Epidermal melanocyte (primary cell): ENCODE results near the gene PAM.
"Not testable (repeated sequence)": the region's sequence is repeated elsewhere in the genome, so short reads cannot be mapped to it uniquely, and the experiment has no call there.

Experiments
- DNase-seq: peaks from one replicate; pipeline ENCODE4 v3.0.0; 2011; ENCODE audit warnings: low spot score; ENCODE audit not compliant: insufficient read length

PAM gene

DNA sequence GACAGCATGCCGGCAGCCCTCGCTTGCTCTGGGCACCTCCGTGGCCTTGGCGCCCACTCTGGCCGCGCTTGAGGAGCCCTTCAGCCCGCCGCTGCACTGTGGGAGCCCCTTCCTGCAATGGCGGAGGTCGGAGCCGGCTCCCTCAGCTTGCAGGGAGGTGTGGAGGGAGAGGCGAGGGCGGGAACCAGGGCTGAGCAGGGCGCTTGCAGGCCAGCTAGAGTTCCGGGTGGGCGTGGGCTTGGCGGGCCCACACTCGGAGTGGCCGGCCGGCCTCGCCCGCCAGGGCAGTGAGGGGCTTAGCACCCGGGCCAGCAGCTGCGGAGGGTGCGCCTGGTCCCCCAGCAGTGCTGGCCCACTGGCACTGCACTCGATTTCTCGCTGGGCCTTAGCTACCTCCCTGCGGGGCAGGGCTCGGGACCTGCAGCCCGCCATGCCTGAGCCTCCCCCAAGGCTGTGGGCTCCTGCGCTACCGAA lies 3.2 kb upstream of the PAM start:
- DNase-seq: not testable (repeated sequence)

DNA sequence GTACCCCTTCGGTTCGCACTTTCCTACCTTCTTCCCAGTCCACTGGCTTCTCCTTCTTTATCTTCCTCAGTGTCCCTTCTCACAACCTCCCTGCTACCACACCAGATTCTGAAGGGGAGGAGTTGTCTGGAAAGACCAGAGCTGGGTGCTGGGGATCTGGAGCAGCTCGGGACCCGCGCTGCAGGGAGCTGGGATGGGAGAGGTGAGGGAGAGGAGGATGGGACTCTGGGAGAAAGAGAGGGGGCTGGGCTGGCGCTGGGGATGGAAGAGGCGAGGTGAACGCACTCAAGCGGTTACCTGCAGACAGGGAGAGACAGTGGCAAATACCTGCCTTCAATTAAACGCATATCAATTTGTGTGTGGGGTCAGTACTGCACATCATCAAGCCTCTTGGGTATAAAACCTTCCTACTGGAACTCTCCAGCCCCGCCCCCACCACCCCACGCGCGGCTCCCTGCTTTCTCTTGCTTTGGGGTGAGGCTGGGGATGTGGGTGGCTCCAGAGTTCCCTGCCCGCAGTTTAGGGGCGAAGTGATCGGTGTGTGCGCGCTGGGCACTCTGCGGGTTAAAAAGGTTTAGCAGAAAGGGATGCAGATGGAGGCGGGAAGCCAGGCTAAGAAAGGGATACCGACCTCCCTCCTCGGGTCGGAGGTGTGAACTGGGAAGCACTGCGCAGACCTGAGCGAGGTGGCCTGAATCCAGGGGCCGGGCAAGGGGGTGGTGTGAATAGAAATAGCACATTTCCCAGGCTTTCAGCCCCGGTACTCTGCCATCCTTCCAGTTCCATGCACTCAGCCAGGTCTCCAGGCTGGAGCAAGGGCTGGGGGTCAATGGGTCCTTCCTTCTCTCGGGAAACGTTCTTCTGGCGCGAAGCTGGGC lies 977 bp upstream of the PAM start:
- DNase-seq: no peak

DNA sequence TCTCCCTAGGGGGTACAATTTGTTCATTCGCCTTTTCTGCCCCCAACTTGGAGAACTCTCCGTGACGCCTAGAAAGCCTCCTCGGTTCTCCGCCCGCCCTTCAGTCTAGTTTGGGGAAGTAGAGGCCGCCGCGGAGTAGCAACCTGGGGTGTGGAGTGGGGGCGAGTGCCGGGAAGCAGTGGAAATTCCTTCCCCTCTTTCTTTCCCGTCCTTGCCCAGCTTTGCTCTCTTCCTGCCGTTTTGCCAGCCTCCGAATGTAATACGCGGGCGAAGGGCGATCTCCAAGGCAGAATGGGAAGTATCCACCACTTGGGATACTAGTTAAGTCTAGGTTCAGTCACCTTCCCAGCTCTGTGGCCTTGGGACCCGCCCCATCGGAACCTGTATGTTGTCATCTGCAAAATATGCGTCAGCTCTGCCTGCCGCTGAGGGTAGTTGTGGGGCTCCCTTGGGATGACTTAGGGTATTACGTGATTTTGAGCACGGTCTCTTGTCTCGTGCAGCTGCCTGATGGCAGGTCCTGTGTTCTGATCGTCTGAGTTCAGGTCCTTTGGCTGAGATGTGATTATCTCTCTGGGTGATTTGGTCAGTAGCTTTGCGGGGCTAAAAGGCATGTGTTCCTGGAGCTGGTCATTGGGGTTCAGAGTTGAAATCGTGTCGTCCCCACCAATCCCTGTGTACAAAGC lies 724 bp downstream of the PAM start:
- no peak for DNase-seq

DNA sequence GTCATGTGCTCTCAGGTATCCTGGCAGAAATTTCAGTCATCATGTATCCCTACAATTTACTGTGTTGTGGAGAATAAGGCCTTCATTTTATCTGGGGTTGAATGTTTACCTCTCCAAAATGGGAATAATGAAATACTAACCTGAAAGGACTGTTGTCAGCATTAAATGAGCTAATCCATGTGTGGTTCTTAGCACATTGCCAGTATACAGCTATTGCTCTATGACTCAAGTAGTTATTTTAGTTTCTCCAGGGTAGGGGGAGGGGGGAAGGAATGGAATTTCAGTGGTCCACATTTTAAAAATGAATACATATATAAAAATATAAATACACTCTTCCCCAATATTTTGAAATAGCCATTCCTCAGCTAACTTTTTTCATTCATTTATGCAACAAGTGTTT lies 3.5 kb downstream of the PAM start:
- DNase-seq: no peak

DNA sequence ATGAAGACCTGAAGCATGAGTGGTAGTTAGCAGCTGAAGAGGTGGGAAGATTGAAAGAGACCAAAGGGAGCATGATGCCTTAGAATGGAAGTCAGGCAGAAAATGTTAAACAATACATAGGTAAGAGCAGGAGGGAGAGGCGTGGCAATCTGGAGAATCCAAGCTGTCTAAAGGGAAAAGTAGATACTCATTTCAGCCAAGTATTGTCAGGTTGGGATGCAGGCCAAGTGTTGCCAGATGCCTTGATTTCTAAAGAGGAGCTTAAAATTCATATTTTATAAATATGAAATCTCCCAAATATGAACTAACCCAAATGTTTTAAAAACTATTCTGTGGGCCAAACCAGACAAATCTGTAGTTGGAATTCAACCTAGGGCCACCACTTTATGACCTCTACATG lies 4.2 kb downstream of the PAM start:
- DNase-seq: no peak

DNA sequence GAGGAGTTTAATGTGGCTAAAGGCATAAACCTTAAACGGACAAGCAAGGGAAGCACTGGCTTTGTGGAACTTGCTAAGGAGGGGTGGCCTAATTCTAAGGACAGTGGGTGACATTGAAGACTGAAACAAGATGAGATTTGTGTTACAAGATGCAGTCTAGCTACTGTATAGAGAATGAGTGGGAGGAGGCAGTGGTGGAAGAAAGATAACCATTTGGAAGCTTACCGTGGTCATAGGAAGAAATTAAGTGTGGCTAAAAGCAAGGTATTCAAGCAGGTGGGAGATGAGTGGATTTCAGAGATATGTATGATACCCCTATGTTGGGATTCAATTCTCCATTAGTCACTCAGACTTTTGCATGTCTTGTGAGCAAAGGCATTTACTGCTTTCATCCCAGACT lies 4.6 kb downstream of the PAM start:
- no peak for DNase-seq

DNA sequence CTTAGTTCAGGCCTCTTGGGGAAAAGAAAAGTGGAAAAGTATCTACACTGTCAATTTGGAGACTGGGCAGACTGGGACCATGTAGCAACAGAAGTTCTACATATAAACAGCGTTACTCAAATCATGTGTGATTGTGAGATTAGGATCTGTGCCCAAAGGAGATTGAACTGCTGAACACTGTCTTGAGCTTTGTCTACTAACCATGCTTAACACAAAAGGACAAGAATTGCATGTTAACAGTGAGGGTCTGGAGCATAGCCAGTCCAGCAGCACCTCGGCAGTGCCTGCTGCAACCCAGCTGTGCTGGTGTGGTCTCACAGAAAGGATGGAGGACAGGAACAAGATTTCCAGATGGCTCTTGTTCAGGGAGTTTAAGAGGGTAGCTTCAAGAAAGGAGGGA lies 5.7 kb downstream of the PAM start:
- DNase-seq: peak; percentile 27

DNA sequence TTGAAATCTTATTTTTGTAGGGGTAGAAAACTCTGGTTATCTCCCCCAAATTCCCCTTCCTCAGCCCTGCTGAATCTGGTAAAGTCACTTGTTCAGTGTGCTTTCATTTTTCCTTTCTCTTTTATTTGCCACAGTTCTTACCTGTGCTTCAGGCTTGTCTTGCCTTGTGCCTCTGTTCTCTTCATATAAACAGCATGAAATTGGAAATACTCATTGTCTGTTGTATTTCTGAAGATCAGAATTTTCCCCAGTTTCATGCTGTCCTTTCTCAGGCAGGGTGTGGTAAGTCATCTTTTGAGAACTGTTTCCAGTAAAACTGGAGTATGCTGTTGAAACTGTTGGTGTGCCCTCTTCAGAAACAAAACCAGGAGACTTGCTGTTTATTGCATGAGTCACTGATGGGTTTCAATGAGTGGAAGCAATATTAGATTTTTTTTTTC lies 7.0 kb downstream of the PAM start:
- DNase-seq: no peak

DNA sequence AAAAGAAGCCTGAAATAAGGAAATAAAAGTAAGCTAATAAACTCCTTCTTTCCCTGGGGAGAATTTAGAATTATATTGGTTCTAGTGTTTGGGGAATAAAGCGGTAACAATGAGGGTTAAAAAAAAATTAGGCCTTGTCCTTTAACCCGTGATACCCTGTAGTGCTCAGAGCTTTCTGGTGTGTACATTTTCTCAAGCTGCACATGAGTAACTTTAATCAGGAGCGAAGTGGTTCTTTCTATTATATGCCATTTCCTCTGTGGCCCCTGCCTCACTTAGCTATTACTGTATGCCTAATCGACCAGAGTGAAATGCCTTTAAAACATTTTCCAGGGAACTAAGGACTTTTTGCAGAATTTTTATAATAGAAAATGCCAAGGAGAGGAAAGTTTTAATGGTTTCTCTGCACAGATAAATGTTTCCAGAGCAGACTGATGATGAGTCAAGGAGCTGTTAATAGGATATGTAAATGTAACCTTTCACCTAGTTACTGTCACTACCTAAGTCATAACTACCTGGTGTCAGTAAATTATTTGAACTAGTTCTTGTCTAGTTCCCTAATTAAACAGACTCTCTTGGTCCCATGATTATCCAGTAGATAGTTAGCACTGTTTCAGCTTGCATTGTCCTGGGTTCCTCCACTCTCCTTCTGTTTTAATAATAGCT lies 7.6 kb downstream of the PAM start:
- DNase-seq: no peak

DNA sequence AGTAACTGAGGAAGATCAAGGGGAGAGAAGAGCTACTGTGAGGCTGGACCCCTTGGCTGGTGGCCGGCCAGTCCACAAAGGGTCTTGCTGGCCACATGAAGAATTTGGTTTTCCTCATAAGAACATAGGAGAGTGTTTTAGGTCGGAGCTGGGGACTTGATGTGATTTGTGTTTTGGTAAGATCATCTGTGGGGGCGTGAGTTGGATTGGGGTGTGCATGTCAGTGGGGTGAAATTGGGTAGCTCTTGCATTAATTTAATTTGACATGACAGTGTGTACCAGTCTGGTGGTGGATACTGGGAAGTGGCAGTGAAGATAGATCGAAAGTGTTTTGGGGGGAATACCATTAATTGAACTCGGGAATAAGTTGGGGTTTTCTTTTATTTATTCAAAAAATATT lies 8.6 kb downstream of the PAM start:
- DNase-seq: no peak

DNA sequence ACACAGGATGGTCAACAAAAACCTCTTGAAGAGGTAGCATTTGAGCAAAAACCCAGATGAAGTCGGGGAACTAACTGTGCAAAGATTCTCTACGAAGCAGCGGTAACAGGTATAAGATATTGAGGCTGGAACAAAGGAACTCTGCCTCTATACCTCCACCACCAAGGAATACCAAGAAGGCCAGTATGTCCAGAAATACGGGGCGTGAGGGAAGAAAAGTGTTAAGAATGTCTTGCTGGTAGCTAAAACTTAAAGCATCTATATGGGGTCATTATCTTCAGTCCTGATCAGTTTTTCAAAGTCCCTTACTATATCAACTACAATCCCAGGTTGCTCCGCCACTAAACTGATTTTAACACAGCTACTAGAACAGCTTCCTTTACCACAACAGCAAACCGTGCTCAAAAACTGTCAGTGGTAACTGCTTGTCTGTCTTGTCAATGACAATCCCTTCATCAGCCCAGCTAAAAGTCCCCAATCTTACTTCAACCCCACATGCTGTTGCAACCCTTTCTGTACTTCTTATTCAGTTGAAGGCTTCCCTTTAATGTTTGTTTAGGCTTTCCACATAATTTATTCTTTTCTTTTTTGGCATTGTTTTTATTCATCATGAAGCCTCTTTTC lies 9.4 kb downstream of the PAM start:
- DNase-seq: no peak

DNA sequence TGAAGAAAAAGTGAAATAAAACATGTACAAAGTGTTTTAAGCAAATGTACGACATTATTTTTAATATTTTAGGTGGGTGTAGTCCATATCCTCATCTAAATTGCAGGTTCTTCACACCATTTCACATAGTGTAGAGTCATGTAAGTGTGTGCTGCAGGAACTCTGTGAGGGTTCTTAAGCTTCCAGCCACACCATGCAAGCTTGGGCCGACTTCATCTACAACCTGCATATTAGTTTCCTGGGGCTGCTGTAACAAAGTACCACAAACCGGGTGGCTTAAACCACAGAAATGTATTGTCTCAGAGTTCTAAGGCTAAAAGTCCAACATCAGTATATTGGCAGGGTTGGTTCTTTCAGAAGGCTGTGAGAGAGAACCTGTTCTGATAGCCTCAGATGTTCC lies 10.2 kb downstream of the PAM start:
- DNase-seq: no peak

DNA sequence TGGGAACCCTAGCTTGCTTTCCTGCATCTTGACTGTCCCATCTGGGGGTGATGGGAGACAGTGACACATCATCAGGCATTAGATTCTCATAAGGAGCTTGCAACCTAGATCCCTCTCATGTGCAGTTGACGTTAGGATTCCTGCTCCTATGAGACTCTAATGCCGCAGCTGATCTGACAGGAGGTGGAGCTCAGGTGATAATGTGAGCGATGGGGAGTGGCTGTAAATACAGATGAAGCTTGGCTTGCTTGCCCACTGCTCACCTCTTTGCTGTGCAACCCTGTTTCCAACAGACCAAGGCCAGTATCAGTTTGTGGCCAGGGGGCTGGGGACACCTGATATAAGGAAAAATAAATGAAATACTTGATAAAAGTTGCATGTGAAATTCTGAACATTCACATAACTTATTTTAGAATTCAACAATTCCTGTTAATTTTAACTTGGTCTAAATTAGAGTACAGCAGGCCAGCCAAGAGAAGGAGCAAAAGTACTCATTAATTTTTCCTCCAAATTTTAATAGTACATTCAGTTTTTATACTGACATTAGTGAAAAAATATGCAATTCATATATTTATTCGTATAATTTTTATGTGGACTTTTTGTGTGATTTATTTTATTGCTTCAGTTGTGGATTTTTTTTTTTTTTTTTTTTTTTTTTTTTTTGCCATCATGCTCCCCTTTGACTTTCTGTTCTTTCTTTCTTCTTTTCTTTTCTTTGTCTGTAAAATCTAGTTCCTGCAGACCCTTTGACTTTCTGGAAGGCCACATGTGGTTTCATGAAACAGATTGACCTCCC lies 11.4 kb downstream of the PAM start:
- no peak for DNase-seq

DNA sequence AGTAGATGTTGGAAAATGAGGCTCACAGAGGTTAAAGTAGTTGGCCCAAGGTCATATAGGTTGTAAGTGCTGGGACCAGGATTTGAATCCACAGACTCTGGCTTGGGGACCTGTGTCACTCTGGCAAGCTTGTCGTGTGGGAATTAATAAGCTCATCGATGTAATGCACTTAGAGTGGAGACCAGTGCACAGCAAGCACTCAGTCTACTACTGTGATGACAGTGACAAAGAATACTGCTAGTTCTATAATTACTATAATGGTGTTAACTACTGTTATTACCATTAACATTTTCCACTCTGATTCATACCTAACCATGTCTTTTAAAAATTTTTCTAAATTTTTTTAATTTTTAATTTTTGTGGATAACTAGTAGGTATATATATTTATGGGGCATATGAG lies 12.8 kb downstream of the PAM start:
- DNase-seq: no peak

DNA sequence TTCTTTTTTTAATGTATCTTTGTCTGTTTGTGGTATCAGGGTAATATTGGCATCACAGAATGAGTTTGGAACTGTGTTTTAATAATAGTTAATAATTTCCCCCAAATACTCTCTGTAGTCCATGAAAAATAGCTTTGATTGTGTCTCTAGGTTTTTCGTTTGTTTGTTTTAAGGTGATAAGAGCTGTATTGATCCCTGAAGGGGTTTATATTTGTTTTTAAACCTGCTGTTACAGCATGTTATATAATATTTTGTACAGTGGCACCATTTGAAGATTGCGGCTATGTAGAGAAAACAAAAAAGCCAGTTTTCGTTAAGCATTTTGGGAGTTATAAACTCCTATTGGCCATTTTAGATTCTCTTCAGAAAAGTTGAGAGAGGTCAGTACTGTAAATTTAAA lies 15.7 kb downstream of the PAM start:
- no peak for DNase-seq

DNA sequence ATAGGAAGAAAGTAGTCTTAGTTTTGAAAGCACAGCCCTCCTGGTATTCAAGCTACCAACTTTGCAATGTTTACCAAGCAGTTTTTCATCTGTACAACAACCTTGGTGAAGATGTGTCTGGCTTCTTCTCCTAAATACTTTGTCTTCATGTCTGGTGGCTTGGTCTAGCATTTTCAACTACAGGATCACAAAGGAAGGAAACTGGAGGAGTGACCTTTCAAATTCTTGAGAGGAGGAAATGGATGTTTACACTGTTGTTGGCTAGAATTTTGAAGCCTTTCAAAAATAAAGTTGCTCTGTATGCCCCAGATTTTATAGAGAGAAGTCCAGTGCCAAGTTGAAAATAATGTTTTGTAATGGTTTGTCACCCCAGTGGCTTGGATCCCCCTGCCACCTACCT lies 16.3 kb downstream of the PAM start:
- no peak for DNase-seq

DNA sequence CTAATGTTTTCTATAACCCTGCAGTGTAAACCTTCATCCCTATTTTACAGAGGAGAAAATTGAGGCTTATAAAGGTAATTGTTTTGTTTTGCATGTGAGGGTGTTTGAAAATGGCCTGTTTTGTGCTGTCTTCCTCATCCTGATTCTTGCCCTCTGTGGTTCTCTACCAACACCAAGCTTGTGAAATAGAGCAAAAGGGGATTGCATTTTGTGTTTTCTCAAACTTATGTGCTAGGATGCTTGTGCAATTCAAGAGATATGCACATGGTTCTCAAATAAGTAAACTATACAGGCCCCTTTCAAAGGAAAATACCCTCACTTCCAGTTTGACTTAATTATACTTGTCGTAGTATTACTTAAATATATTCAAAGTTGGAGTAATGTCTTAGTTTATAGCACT lies 17.2 kb downstream of the PAM start:
- DNase-seq: no peak

DNA sequence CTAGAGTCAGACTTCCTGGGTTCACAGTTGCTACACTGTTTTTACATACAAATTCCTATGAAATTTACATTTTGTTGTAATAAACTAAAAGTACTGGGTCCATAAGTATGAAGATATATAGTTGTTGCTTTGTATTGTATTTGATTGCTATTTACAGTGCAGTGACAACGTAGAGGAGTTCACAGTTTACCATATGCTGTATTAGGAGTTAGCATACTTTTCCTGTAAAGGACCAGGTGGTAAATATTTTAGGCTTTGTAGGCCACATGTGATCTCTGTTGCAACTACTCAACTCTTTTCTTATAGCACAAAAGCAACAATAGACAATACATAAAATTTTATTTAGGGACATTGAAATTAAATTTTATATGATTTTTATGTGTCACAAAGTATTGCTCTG lies 18.0 kb downstream of the PAM start:
- no peak for DNase-seq

DNA sequence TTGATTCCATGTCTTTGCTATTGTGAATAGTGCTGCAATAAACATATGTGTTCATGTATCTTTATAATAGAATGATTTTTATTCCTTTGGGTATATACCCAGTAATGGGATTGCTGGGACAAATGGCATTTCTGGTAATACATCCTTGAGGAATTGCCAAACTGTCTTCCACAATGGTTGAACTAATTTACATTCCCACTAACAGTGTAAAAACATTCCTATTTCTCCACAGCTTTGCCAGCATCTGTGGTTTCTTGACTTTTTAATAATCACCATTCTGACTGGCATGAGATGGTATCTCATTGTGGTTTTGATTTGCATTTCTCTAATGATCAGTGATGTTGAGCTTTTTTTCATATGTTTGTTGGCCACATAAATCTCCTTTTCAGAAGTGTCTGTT lies 20.7 kb downstream of the PAM start:
- not testable (repeated sequence) for DNase-seq

DNA sequence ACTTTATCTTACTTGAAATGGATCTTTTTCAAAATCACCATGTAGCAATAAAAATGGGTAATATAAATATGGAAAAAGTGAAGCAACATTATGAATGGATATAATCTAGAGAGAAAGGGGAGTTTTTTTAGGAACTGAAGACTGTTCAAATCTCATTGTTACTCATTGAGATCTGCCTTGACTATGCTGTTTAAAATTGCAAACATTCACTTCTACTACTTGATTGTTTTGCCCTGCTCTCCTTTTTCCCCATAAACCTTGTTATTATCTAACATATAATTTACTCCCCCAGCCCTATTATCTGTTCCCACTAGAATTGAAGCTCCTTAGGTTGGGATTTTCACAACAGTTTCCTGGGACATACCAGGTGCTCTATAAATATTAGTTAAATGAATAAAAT lies 22.0 kb downstream of the PAM start:
- no peak for DNase-seq

DNA sequence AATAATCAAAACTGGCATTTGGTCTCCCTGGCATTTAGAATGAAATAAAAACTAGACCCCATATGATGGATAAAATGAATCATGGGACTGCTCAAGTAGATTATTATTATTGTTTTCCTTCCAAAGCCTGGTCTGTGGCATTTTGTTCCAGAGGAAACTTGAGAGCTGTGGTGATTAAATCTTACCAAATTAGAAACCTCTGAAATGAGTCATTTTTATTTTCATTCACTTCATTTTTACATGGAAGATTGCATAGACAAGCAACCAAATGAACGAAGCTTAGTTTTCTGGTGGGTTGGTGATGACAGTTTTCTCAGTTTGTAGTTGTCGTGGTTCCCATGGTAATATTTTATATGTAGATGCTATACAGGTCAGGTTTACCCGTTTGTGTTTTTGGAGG lies 23.4 kb downstream of the PAM start:
- DNase-seq: no peak
